Mucosa of rectum (tissue), 2 donors: ENCODE results near the gene FGF3.

Experiments used
- H3K27ac ChIP-seq, 2 donors: one replicate each; pipeline ENCODE4 v1.7.0; 2013; ENCODE audit warnings: inconsistent platforms in 2 of 2, low read depth in 2 of 2, low read length in 2 of 2
- H3K27me3 ChIP-seq, 2 donors: one replicate each; pipeline ENCODE4 v1.7.0; 2013; ENCODE audit warnings: low read length in 2 of 2; ENCODE audit not compliant: control insufficient read depth in 2 of 2, insufficient read depth in 2 of 2
- H3K36me3 ChIP-seq, 2 donors: one replicate each; pipeline ENCODE4 v1.7.0; 2013; ENCODE audit warnings: low read length in 2 of 2; ENCODE audit not compliant: control insufficient read depth in 2 of 2, insufficient read depth in 2 of 2
- H3K4me1 ChIP-seq, 2 donors: one replicate each; pipeline ENCODE4 v1.7.0; 2013; ENCODE audit warnings: low read length in 2 of 2, mild to moderate bottlenecking in 1 of 2; ENCODE audit not compliant: control insufficient read depth in 2 of 2, insufficient read depth in 2 of 2
- H3K4me3 ChIP-seq, 2 donors: one replicate each; pipeline ENCODE4 v1.7.0; 2013; ENCODE audit warnings: low read length in 2 of 2
- H3K9ac ChIP-seq, 2 donors: one replicate each; pipeline ENCODE4 v1.7.0; 2013; ENCODE audit warnings: low read length in 2 of 2, low read depth in 1 of 2, mild to moderate bottlenecking in 1 of 2
- H3K9me3 ChIP-seq, 2 donors: one replicate each; pipeline ENCODE4 v1.7.0; 2013; ENCODE audit warnings: low read length in 2 of 2; ENCODE audit not compliant: control insufficient read depth in 2 of 2
- donor health status: healthy.
- donor health status: Normal muscosa, but diverticular disease.

The FGF3 gene

GRCh38 chr11:69844396-69844795, 25.2 kb upstream of the FGF3 start:
- Histone ChIP-seq H3K27me3 (peaks cover 0 to 2% of the 10 kb centered on the region in 2 donors), H3K27ac (no peak overlapping the region), H3K9ac (no peak overlapping the region), H3K9me3 (no peaks in the 10 kb centered on the region), H3K36me3 (no peaks in the 10 kb centered on the region), H3K4me1 (no peaks in the 10 kb centered on the region), H3K4me3 (no peak overlapping the region)

GRCh38 chr11:69843529-69843921, 24.3 kb upstream of the FGF3 start:
- no peaks in the 10 kb centered on the region for H3K36me3 ChIP-seq

GRCh38 chr11:69842746-69843528, 23.7 kb upstream of the FGF3 start:
- Histone ChIP-seq H3K36me3 (no peaks in the 10 kb centered on the region), H3K27ac (no peak overlapping the region), H3K9ac (no peak overlapping the region), H3K4me3 (no peak overlapping the region), H3K9me3 (no peaks in the 10 kb centered on the region), H3K27me3 (no peaks in the 10 kb centered on the region), H3K4me1 (no peaks in the 10 kb centered on the region)

More at GRCh38 chr11:69843529-69843921, 24.3 kb upstream of the FGF3 start:
- Histone ChIP-seq H3K27ac (no peak overlapping the region), H3K9me3 (no peaks in the 10 kb centered on the region), H3K9ac (no peak overlapping the region), H3K4me1 (no peaks in the 10 kb centered on the region), H3K4me3 (no peak overlapping the region), H3K27me3 (peaks cover 0 to under 1% of the 10 kb centered on the region in 2 donors)

GRCh38 chr11:69841859-69842698, 22.9 kb upstream of the FGF3 start:
- H3K27me3 ChIP-seq, result no peaks in the 10 kb centered on the region
- H3K36me3 ChIP-seq, result no peaks in the 10 kb centered on the region
- no peak overlapping the region for H3K9ac ChIP-seq
- H3K27ac ChIP-seq, result no peak overlapping the region
- H3K4me1 ChIP-seq, result no peaks in the 10 kb centered on the region
- no peaks in the 10 kb centered on the region for H3K9me3 ChIP-seq
- no peak overlapping the region for H3K4me3 ChIP-seq

- no peaks in the 10 kb centered on the region for H3K4me1 ChIP-seq
- H3K27ac ChIP-seq, result no peak overlapping the region
- H3K9ac ChIP-seq, result no peak overlapping the region
- H3K36me3 ChIP-seq, result no peaks in the 10 kb centered on the region
- no peaks in the 10 kb centered on the region for H3K27me3 ChIP-seq
- no peak overlapping the region for H3K4me3 ChIP-seq
- no peaks in the 10 kb centered on the region for H3K9me3 ChIP-seq
Observed at GRCh38 chr11:69841170-69841858, 22.1 kb upstream of the FGF3 start.

- Histone ChIP-seq H3K4me1 (no peaks in the 10 kb centered on the region), H3K9me3 (no peaks in the 10 kb centered on the region), H3K4me3 (no peak overlapping the region), H3K27ac (no peak overlapping the region), H3K27me3 (no peaks in the 10 kb centered on the region), H3K36me3 (no peaks in the 10 kb centered on the region), H3K9ac (no peak overlapping the region)
Observed at GRCh38 chr11:69840371-69841169, 21.4 kb upstream of the FGF3 start.

- Histone ChIP-seq H3K9me3 (no peaks in the 10 kb centered on the region), H3K27me3 (no peaks in the 10 kb centered on the region), H3K27ac (no peak overlapping the region), H3K36me3 (no peaks in the 10 kb centered on the region), H3K9ac (no peak overlapping the region), H3K4me1 (no peaks in the 10 kb centered on the region), H3K4me3 (no peak overlapping the region)
Observed at GRCh38 chr11:69839516-69839915, 20.3 kb upstream of the FGF3 start.

GRCh38 chr11:69837791-69838190, 18.6 kb upstream of the FGF3 start:
- no peak overlapping the region for H3K4me3 ChIP-seq
- no peaks in the 10 kb centered on the region for H3K4me1 ChIP-seq
- H3K27me3 ChIP-seq, result no peaks in the 10 kb centered on the region
- H3K36me3 ChIP-seq, result no peaks in the 10 kb centered on the region
- no peak overlapping the region for H3K27ac ChIP-seq
- H3K9me3 ChIP-seq, result no peaks in the 10 kb centered on the region
- H3K9ac ChIP-seq, result no peak overlapping the region

- Histone ChIP-seq H3K9me3 (no peaks in the 10 kb centered on the region), H3K4me3 (no peak overlapping the region), H3K27ac (no peak overlapping the region), H3K4me1 (no peaks in the 10 kb centered on the region), H3K36me3 (no peaks in the 10 kb centered on the region), H3K9ac (no peak overlapping the region), H3K27me3 (peaks cover 0 to 4% of the 10 kb centered on the region in 2 donors)
Observed at GRCh38 chr11:69836401-69836800, 17.2 kb upstream of the FGF3 start.
